Gastrocnemius medialis (tissue), 4 donors: Measurements from ENCODE around the gene ZNF208.
"Not testable (repeated sequence)": the region's sequence is repeated elsewhere in the genome, so short reads cannot be mapped to it uniquely, and the experiment has no call there.

Experiments
- POLR2A ChIP-seq, 2 donors: fragments of 450-650 bp; IDR thresholded peaks; one replicate each; pipeline ENCODE4 v1.6.1; 2017; ENCODE audit warnings: antibody characterized with exemption in 2 of 2, mild to moderate bottlenecking in 2 of 2, moderate library complexity in 2 of 2
- TF ChIP-seq, protein P1 (sequence below), 5 experiments: fragments of 450-650 bp in 3 of 5; fragments of 200-600 bp in 2 of 5; sonication (generic) in 2 of 5; IDR thresholded peaks in 4 of 5; conservative IDR thresholded peaks in 1 of 5; 1 replicate in 4 of 5; 2 replicates in 1 of 5; pipeline ENCODE4 v1.5.1; 2016 to 2019; ENCODE audit warnings: antibody characterized with exemption in 5 of 5, mild to moderate bottlenecking in 3 of 5, moderate library complexity in 3 of 5

DNA sequence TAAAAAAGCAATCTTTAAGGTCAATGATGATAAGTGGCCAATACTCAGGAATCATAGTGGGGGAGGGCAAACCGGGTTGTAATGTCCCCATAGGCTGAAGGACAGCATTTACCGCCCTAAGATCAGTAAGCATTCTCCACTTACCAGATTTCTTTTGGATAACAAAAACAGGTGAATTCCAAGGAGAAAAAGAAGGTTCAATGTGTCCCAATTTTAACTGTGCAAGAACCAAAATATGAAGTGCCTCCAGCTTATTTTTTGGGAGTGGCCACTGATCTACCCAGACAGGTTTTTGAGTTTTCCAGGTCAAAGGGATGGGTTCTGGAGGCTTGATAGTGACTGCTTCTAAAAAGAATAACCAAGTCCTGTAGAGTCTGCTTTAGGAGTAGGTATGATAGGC is 125.2 kb downstream of the ZNF208 start:
- TF ChIP-seq, protein P1, sequence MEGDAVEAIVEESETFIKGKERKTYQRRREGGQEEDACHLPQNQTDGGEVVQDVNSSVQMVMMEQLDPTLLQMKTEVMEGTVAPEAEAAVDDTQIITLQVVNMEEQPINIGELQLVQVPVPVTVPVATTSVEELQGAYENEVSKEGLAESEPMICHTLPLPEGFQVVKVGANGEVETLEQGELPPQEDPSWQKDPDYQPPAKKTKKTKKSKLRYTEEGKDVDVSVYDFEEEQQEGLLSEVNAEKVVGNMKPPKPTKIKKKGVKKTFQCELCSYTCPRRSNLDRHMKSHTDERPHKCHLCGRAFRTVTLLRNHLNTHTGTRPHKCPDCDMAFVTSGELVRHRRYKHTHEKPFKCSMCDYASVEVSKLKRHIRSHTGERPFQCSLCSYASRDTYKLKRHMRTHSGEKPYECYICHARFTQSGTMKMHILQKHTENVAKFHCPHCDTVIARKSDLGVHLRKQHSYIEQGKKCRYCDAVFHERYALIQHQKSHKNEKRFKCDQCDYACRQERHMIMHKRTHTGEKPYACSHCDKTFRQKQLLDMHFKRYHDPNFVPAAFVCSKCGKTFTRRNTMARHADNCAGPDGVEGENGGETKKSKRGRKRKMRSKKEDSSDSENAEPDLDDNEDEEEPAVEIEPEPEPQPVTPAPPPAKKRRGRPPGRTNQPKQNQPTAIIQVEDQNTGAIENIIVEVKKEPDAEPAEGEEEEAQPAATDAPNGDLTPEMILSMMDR (IDR thresholded peaks at IDR 0.05 in 4 of 5, conservative IDR thresholded peaks at IDR 0.05 in 1 of 5) = not testable (repeated sequence)
- TF ChIP-seq POLR2A (IDR thresholded peaks at IDR 0.05) = not testable (repeated sequence)
